GM12892 (cell line): ENCODE data around the gene DNAH14.

Experiments
- DNase-seq: peaks from one replicate; pipeline ENCODE4 v3.0.0; 2011; ENCODE audit not compliant: insufficient read length
- FAIRE-seq: peaks from 2 replicates; lab custom pipeline; 2011; peaks lifted over from hg19 to GRCh38; lab: Jason Lieb, UNC
- POLR2A ChIP-seq: IDR thresholded peaks from 2 replicates; pipeline ENCODE4 v1.6.1; 2011; ENCODE audit warnings: low read depth, low read length, control low read depth
- POLR2AphosphoS5 ChIP-seq: IDR thresholded peaks from 2 replicates; pipeline ENCODE4 v1.6.1; 2011; ENCODE audit warnings: low read depth, low read length, control low read depth
- TAF1 ChIP-seq: IDR thresholded peaks from 2 replicates; pipeline ENCODE4 v1.6.1; 2011; ENCODE audit warnings: low read depth, mild to moderate bottlenecking, control low read depth, low read length, borderline replicate concordance

DNAH14 gene

DNA sequence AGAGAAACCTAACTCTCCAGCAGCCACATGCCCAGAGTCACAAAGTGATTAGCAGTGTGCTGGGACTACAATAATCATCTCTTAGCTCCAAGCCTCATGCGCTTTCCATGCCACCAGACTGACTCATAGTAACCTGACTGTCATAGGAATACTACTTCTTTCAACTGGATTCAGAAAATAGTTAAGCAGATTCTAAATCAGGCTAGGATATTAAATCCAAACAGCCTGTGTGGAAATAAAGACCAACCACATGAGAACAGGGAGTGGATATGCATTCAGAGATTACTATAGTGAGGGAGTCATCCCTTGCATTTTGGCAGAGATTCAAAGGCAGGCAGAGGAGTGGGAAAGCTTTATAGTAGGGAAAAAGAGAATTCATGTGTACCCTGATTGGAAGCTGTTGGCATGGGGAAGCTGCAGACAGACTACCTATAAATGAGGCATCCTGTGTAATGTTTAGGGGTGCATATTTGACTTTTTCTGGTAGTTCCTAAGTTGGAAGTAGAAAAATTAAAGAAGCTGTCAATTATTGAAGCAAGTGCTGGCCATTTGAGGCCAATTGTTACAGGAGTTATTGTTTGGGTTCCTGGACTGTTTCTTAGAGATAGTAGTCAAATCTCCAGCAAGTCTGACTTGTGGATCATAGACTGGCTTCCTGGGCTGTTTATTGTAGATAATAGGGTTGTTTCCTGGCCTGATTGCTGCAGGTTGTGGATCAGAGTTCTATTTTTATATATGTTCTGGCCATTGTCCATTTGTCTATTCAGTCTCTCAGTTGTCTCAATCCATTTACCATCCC lies 31.7 kb upstream of the DNAH14 start:
- no peak for TF ChIP-seq POLR2AphosphoS5
- DNase-seq: no peak
- FAIRE-seq: no peak

DNA sequence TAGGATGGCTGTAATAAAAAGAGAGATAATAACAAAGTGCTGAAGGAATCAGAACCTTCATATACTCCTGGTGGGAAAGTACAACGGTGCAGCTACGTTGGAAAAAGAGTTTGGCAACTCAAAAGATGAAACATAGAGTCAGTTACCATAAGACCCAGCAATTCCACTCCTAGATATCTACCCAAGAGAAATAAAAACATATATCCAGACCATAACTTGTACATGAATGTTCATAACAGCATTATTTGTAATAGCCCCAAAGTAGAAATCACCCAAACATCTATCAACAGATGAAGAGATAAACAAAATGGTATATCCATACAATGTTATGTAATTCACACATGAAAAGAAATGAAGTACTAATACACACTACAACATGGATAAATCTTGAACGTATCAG lies 30.5 kb upstream of the DNAH14 start:
- DNase-seq (no peak), FAIRE-seq (no peak)
- TF ChIP-seq POLR2AphosphoS5: no peak
- no peak for TF ChIP-seq TAF1
- TF ChIP-seq POLR2A: no peak

DNA sequence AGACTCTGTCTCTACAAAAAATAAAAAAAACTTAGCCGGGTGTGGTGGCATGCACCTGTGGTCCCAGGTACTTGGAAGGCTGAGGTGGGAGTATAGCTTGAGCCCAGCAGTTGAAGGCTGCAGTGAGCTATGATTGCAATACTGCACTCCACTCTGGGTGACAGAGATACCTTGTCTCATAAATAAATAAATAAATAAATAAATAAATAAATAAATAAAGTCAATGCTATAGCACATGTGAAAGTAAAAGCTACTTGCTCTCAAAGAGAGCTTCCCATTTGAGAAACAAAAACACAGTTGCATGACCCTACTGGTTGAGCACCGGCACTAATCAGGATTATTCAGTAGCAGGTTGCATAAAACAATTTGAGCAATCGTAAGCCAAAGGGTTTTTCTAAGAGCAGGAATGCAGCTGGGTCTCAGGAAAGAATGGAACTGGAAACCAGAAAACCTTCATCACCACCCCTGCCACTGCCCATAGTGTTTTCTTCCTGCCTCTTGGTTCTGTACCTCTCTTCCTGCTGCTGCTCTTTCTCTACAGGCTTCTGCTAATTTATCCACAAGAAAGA lies 29.3 kb upstream of the DNAH14 start:
- no peak for TF ChIP-seq POLR2AphosphoS5
- TF ChIP-seq TAF1: no peak
- TF ChIP-seq POLR2A: no peak
- DNase-seq: no peak
- FAIRE-seq: no peak

DNA sequence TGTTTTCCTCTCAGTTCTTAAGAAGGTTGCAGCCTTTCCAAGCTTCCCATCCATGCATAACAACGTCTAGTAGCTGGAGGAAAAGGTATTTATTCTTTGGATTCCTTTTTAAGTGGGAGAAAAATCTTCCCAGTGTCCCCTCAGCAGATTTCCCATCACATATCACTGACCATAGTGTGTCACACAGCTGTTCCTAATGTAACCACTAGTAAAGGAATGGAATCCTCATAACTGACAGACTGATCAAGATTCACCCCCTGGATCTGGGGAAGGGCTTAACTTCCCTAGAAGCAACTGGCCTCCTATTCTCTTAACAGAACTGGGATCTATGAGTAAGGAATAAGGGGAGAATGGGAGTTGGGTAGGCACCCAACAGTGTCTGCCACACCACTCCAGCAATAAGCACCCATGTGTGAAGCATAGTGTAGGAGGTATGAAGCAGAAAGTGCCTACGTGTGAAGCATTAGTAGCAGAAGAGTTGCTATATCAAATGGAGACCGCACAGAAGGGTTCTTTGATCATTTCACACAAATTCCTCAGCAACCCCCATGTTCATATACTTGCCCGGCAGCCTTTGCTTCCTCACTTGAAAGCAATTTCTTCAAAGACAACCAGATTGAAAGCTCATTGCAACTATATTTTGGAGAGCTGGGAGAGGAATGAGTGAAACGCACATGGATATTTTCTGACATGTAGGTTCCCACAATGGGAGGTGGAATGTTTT lies 28.2 kb upstream of the DNAH14 start:
- FAIRE-seq: no peak
- no peak for DNase-seq
- TF ChIP-seq POLR2AphosphoS5 (no peak), POLR2A (no peak), TAF1 (no peak)

DNA sequence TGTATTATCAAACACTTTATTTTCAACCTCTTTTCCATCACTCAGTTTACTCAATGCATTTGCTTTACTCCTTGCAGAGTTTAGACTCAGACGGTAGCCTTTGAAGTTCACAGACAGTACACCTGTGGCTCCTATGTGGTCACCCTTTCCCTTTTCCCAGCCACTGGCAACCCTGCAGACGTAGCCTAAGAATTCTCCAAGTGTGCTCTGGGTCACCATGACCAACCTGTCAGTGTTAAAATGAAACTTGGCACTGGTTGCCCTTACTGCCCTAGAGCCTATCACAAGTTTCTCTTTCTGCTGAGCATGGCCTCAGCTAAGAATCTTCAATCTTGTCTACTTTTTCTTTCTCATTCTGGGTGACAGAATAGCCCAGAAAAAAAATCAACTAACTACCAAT lies 25.5 kb upstream of the DNAH14 start:
- FAIRE-seq (no peak), DNase-seq (no peak)
- TF ChIP-seq POLR2A (no peak), TAF1 (no peak), POLR2AphosphoS5 (no peak)

DNA sequence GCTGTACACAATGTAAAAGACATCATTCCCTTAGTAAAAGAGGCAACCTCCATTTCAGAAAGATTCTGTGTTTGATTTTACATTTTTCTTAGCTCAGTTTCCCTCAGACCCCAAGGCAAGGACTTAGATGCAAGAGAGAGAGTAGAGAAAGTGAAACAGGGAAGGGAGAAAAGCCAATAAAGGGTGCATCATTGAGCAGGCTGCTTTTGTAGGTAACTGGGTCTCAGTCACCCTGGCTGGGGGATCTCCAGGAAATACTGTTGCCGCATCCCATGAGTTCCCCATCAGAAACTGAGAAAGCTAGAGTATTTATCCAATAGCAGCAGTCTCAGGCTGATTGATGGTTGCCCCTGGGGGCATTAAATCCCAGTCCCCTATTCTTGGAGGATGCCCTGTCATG lies 23.1 kb upstream of the DNAH14 start:
- FAIRE-seq: no peak

DNA sequence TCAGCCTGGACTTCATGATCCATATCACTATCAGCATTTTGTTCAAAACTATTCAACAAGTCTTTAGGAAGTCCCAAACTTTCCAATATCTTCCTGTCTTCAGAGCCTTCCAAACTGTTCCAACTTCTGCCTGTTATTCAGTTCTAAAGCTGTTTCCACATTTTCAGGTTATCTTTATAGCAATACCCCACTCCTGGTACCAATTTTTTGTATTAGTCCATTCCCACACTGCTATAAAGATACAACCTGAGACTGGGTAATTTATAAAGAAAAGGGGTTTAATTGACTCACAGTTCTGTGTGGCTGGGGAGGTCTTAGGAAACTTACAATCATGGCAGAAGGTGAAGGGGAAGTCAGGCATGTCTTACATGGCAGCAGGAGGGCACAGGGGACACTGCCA lies 18.3 kb upstream of the DNAH14 start:
- FAIRE-seq (no peak), DNase-seq (no peak)
- no peak for TF ChIP-seq POLR2A
- TF ChIP-seq POLR2AphosphoS5: no peak
- no peak for TF ChIP-seq TAF1

More for the DNA sequence above, 23.1 kb upstream of the DNAH14 start:
- no peak for DNase-seq
- no peak for TF ChIP-seq POLR2AphosphoS5

DNA sequence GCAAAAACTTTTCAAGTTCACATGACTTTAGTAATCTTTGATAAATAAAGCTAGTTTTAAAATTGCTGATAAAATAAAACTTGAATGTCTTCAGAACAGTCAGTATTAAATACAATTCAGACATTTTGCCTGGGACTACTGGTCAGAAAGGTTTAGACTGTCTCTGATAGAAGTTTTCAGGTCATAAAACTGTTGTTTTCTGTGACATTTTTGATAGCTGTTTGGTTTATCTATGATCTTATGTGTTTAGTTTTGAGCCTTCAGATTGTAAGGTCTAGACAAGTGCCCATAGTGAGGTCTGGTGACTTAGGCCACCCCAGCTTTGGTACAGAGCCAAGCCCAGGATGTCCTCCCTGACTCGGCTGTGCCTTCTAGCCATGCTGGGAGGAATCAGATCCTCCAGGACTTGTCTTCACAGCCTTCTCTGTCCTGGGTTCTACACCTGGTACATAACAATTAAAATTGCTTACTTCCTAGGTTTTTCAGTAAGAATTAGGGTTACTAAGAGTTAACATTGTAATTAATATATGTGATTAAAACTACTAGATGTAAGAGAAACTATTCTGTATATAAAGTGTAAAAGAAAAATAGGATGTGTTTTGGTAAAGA lies 15.1 kb upstream of the DNAH14 start:
- DNase-seq: no peak
- TF ChIP-seq POLR2A: no peak
- TF ChIP-seq TAF1: no peak
- no peak for TF ChIP-seq POLR2AphosphoS5
- no peak for FAIRE-seq

DNA sequence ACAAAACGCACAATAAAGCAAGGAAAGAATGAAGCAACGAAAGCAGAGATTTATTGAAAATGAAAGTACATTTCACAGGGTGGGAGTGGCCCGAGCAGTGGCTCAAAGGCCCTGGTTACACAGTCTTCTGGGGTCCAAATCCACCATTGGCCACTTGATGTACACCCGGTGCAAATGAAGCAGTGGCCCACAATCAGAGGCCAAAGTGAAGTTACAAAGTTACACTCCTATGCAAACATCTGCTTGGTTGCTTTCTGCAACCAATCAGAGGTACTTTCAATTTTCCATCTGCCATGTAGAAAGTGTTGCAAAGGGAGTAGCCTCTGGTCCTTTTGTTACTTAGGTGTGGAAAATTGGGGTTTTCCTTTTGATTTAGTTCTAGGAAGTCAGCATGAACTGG lies 10.0 kb upstream of the DNAH14 start:
- no peak for DNase-seq
- TF ChIP-seq TAF1: no peak
- TF ChIP-seq POLR2A: no peak
- no peak for TF ChIP-seq POLR2AphosphoS5
- FAIRE-seq: no peak

DNA sequence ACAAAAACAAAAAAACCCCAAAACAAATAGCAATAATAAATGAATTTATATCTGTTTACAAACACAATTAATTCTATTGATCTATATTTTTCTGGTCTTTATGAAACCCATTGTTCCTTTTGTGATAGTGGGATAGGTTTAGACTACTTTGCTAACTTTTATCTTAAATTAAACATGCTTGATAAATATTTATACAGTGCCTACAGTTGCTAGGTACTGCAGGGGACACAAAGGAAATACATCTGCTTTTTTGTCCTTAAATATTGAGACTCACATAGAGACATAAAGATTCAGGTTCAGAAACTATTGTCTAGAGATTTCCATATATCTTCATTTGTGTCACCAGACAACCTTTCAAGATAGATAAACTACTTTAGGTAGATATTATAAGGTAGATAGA lies 8.5 kb upstream of the DNAH14 start:
- DNase-seq (no peak), FAIRE-seq (no peak)
- TF ChIP-seq TAF1 (no peak), POLR2AphosphoS5 (no peak), POLR2A (no peak)

DNA sequence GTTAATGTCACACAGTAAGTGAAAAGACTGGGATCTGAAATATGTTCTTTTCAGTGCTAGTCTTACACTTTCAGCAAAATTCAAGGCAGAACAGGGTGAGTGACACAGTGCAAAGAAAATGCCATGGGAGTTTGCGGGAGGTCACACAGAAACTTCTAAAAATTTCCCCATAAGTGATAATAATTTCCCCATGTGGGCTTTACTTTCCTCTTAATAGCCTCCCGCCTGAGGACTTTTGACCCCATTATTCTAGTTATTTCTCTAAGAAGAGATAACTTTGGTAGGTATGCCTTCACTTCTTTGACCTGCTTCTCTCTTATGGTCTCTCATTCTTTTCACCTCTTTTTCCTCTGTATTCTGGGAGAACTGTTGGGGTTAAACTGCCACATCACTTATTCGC lies 8.1 kb upstream of the DNAH14 start:
- FAIRE-seq: no peak
- DNase-seq: no peak
- no peak for TF ChIP-seq POLR2A
- TF ChIP-seq TAF1: no peak
- TF ChIP-seq POLR2AphosphoS5: no peak

DNA sequence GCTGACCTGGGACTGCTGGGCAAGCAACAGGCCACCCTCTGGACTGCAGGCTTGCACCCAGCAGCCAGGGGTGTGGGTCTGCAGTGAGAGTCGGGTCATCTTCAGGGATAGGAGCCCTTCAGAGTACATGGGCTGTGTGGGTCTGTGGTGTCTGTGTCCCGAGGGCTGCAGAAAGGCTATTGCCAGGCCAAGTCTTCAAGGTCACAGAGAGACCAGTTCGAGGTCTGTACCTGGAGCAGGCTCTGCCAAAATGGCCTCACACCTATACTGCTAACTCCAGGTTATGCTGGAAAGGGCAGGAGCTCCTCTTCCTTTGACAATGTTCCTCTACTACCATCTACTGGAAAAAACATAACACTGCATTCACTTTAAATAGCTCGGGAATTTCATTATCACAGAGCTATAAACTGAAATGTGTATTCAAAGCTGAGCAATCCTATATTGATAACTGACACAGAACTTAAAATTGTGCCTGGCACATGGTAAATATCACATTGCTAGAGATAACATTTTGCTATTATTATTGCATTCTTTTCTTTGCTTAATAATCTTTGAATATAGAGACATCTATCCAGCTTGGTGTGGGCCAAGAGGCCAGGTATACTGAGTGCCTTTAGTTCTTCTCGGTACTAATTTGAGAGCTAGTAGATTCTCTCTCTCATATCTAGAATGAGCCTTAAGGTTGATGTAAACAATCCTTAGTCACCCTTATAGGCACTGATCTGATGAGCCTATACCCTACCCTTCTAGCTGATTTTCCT lies 6.9 kb upstream of the DNAH14 start:
- FAIRE-seq (peak; percentile 82), DNase-seq (peak; percentile 7)
- TF ChIP-seq TAF1 (no peak), POLR2A (no peak), POLR2AphosphoS5 (no peak)
